MM.1S (cell line): ENCODE data around the gene DOCK10.

Experiments used
- DNase-seq: peaks from one replicate; pipeline ENCODE4 v3.0.0-alpha.2; 2015
- H2AFZ ChIP-seq: fragments of 300-600 bp; sonication (generic); 2 replicates; pipeline ENCODE4 v1.6.0; 2016; ENCODE audit warnings: antibody characterized with exemption, low read length
- H3F3A ChIP-seq: fragments of 300-600 bp; sonication (generic); 2 replicates; pipeline ENCODE4 v1.6.1; 2016; ENCODE audit warnings: mild to moderate bottlenecking, antibody characterized with exemption, low read length, moderate library complexity, mixed read lengths; ENCODE audit not compliant: insufficient read depth
- H3K27ac ChIP-seq: fragments of 300-600 bp; sonication (generic); 2 replicates; pipeline ENCODE4 v1.5.1; 2016; ENCODE audit warnings: mild to moderate bottlenecking, low read length
- H3K27me3 ChIP-seq: fragments of 300-600 bp; sonication (generic); replicated peaks from 2 replicates; pipeline ENCODE4 v1.6.0; 2016; ENCODE audit warnings: low read length; ENCODE audit not compliant: insufficient read depth
- H3K36me3 ChIP-seq: fragments of 300-600 bp; sonication (generic); replicated peaks from 2 replicates; pipeline ENCODE4 v1.6.1; 2016; ENCODE audit warnings: mild to moderate bottlenecking, low read length, mixed read lengths; ENCODE audit not compliant: insufficient read depth
- H3K4me1 ChIP-seq: fragments of 300-600 bp; sonication (generic); 2 replicates; pipeline ENCODE4 v1.6.1; 2016; ENCODE audit warnings: low read length, mixed read lengths
- H3K4me2 ChIP-seq: fragments of 300-600 bp; sonication (generic); 2 replicates; pipeline ENCODE4 v1.6.0; 2016; ENCODE audit warnings: low read depth, low read length
- H3K4me3 ChIP-seq: fragments of 300-600 bp; sonication (generic); 2 replicates; pipeline ENCODE4 v1.5.1; 2016; ENCODE audit warnings: low read length, mixed read lengths
- H3K79me2 ChIP-seq: fragments of 300-600 bp; sonication (generic); 2 replicates; pipeline ENCODE4 v1.6.1; 2016; ENCODE audit warnings: mixed run types, low read length, mixed read lengths
- H3K9ac ChIP-seq: fragments of 300-600 bp; sonication (generic); 2 replicates; pipeline ENCODE4 v1.6.1; 2016; ENCODE audit warnings: low read length, mixed read lengths
- H3K9me2 ChIP-seq: fragments of 300-600 bp; sonication (generic); replicated peaks from 2 replicates; pipeline ENCODE4 v1.6.1; 2016; ENCODE audit warnings: mild to moderate bottlenecking, low read length, mixed read lengths; ENCODE audit not compliant: insufficient read depth
- H3K9me3 ChIP-seq: fragments of 300-600 bp; sonication (generic); replicated peaks from 2 replicates; pipeline ENCODE4 v1.6.1; 2016; ENCODE audit warnings: mild to moderate bottlenecking, low read length, mixed read lengths; ENCODE audit not compliant: insufficient read depth
- H4K20me1 ChIP-seq: fragments of 300-600 bp; sonication (generic); 2 replicates; pipeline ENCODE4 v1.6.1; 2016; ENCODE audit warnings: mild to moderate bottlenecking, low read length, moderate library complexity, mixed read lengths; ENCODE audit not compliant: insufficient read depth
- CTCF ChIP-seq: fragments of 300-600 bp; sonication (generic); IDR thresholded peaks from 2 replicates; pipeline ENCODE4 v1.5.1; 2016; ENCODE audit warnings: antibody characterized with exemption, low read length, mixed read lengths
- EZH2 ChIP-seq: fragments of 300-600 bp; sonication (generic); optimal IDR thresholded peaks from 2 replicates; pipeline ENCODE3; 2017; ENCODE audit warnings: low read depth, mild to moderate bottlenecking, antibody characterized with exemption, low read length, mixed read lengths
- EZH2phosphoT487 ChIP-seq: fragments of 300-600 bp; sonication (generic); IDR thresholded peaks from 2 replicates; pipeline ENCODE4 v1.6.1; 2018; ENCODE audit warnings: antibody characterized with exemption, low read length

Gene DOCK10

GRCh38 chr2:224990710-224991109, 51.6 kb downstream of the DOCK10 start:
- Histone ChIP-seq H4K20me1 (no peaks in the 10 kb centered on the region), H2AFZ (no peak overlapping the region), H3K4me3 (no peak overlapping the region), H3K27ac (no peak overlapping the region), H3K36me3 (no peaks in the 10 kb centered on the region), H3K9me2 (no peaks in the 10 kb centered on the region), H3K9me3 (no peaks in the 10 kb centered on the region), H3K9ac (no peak overlapping the region), H3K4me2 (no peak overlapping the region), H3K4me1 (no peaks in the 10 kb centered on the region), H3K79me2 (peaks cover 34% of the 10 kb centered on the region), H3F3A (no peaks in the 10 kb centered on the region), H3K27me3 (no peaks in the 10 kb centered on the region)
- DNase-seq = no peak
- TF ChIP-seq EZH2 (no peak), EZH2phosphoT487 (no peak), CTCF (no peak)

GRCh38 chr2:224987733-224988132, 54.5 kb downstream of the DOCK10 start:
- H3K4me3 ChIP-seq = no peak overlapping the region
- no peaks in the 10 kb centered on the region for H3K9me3 ChIP-seq
- H3K36me3 ChIP-seq = no peaks in the 10 kb centered on the region
- peaks cover 28% of the 10 kb centered on the region for H3K79me2 ChIP-seq
- H3F3A ChIP-seq = no peaks in the 10 kb centered on the region
- H4K20me1 ChIP-seq = no peaks in the 10 kb centered on the region
- H3K9me2 ChIP-seq = no peaks in the 10 kb centered on the region
- H2AFZ ChIP-seq = no peak overlapping the region
- no peak overlapping the region for H3K9ac ChIP-seq
- TF ChIP-seq EZH2phosphoT487 (no peak), CTCF (no peak), EZH2 (no peak)
- H3K4me1 ChIP-seq = no peaks in the 10 kb centered on the region
- no peak overlapping the region for H3K4me2 ChIP-seq
- DNase-seq = no peak
- H3K27me3 ChIP-seq = no peaks in the 10 kb centered on the region
- no peak overlapping the region for H3K27ac ChIP-seq

GRCh38 chr2:224986477-224986876, 55.8 kb downstream of the DOCK10 start:
- no peak for DNase-seq
- Histone ChIP-seq H3K27ac (no peak overlapping the region), H3K27me3 (no peaks in the 10 kb centered on the region), H3K4me1 (no peaks in the 10 kb centered on the region), H2AFZ (no peak overlapping the region), H3F3A (no peaks in the 10 kb centered on the region), H3K4me3 (no peak overlapping the region), H3K36me3 (no peaks in the 10 kb centered on the region), H4K20me1 (no peaks in the 10 kb centered on the region), H3K9me2 (no peaks in the 10 kb centered on the region), H3K4me2 (no peak overlapping the region), H3K9me3 (no peaks in the 10 kb centered on the region), H3K9ac (no peak overlapping the region), H3K79me2 (peaks cover 23% of the 10 kb centered on the region)
- no peak for TF ChIP-seq EZH2
- no peak for TF ChIP-seq EZH2phosphoT487
- TF ChIP-seq CTCF = no peak
